COLO668 (cell line): Measurements from ENCODE around the gene CCP110.

Source experiments
- DNase-seq: peaks from one replicate; lab custom pipeline; 2025; ENCODE audit not compliant: unreplicated experiment; lab: John Stamatoyannopoulos, UW

CCP110 gene

DNA sequence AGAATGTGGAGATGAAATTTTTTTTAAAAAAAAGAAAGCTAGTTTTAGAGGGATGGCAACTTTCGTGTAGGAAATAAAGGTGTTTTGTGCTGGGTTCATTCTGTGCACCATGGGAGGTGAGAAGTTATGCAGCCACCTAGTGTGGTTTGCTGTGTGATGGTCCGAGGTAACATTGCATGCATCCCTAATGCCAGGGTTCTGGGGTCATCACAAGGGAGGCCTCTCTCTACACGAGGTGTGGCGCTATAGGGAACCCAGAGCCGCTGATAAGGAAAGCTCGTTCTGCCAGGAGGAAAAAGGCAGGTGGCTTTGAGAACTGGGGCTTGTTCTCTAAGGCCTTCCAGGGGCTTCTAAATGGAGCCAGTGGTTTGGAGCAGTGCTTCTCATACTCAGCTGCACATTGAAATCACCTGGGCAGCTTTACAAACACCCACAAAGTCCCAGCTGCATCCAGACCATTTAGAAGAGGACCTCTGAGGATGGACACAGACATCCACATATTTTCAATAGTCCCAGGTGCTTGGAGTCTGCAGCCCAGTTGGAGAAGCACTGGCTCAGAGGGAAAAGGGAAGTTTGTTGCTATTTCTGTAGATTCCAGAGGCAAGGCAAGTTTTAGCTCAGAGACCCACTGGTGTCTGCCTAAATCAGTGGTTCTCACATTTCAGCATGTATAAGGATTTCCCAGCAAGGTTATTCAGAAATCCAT, 75.2 kb downstream of the CCP110 start:
- DNase-seq, result no peak

DNA sequence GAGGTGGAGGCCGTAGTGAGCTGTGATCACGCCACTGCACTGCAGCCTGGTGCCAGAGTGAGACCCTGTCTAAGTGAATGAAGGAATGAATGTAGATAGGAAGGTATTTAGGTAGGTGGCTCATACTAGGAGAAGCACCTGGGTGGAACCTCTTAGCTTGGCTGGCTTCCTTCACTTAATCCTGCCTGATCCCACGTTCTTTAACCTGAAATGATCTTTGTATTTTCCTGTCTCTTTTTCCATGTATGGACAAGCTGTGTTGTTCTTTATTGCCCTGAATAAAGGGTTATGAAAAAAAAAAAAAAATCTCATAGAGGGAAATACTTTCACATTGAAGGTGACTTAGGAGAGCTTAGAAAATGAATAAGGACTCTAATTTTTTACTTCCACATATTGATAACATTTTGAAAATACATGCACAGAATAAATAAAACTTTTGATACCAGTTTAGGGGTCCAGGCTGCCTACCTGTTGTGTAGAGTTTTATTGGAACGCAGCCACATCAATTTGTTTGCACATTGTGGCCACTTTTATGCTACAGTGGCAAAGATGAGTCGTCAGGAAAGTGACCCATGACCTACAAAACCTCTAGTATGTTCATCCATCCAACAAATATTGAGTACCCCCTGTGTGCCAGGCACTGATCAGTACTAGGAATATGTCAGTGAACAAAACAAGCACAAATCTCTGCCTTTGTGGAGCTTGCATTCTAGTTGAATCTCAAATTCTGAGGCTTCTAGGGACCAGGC, 76.4 kb downstream of the CCP110 start:
- DNase-seq, result no peak

DNA sequence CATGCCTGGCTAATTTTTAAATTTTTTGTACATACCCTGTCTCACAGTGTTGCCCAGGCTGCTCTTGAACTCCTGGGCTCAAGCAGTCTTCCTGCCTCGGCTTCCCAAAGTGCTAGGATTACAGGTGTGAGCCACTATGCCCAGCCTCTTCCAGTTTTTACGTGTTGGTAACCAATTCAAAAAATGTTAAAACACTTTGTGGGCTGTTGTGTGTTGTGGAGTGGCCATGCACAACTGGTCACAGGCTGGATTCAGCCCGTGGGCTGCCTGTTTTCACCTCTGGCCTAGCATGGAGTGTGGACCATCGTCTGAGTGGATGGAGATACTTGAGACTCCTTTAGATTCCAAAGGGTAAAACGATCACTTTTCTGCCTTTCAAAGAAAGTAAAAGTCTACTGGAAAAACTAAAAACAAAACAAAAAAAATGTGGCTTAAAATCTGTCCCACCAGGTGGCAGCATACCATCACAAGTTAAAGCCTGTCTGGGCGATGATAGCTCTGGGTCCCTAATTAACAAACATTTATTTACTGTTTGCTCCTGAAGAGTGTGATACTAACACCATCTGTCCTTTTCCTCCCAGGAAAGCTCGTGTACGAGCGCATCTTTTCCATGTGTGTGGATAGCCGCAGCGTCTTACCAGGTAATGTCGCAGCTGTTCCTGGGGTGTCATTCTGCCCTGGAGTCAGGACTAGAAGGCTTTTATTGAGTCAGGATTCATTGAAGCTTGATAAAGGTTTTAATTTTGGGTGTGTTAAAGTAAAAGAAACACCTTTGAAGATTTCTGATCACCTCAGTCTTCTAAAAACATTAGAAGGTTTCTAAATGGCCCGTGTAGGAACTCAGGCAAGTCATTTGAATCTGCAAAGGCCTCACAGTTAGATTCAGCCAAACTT, 77.6 kb downstream of the CCP110 start:
- DNase-seq, result peak; percentile 23
